NCI-H1694 treated with DMSO at 0.1 percent for 48 hours (cell line): ENCODE results near the gene ZFHX3.

ENCODE experiments used
- DNase-seq: peaks from one replicate; lab custom pipeline; 2025; lab: John Stamatoyannopoulos, UW

ZFHX3 gene

DNA sequence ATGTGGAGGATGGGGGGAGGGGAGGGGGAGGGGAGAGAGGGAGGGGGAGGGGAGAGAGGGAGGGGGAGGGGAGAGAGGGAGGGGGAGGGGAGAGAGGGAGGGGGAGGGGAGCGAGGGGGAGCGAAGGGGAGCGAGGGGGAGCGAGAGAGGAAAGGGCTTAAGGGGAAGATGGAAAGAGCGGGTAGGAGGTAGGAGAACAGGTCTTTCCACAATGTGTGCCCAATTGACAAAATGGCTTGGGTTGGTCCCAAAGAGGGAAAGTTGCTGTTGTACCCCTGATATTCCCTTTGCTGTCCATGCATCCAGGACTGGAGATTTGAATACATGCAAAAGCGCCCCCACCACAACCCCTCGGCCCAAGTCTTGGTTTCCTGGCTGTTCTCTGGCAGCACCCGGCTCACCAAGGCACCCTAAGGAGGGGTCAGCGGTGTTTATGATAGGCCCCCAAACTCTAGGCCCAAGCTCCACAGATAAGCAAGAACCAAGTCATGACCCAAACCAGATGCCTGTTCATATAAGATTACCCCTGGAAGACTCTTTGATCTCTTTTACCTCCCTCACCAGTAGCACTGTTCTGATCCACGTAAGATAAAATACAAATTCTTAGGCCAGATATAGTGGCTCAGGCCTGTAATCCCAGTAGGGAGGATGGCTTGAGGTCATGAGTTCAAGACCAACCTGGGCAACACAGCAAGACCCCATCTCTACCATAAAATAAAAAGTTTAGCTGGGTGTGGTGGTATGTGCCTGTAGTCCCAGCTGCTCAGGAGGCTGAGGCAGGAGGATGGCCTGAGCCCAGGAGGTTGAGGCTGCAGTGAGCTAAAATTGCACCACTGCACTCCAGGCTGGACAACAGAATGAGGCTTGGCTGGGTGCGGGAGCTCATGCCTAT lies 119.6 kb downstream of the ZFHX3 start:
- DNase-seq: no peak

DNA sequence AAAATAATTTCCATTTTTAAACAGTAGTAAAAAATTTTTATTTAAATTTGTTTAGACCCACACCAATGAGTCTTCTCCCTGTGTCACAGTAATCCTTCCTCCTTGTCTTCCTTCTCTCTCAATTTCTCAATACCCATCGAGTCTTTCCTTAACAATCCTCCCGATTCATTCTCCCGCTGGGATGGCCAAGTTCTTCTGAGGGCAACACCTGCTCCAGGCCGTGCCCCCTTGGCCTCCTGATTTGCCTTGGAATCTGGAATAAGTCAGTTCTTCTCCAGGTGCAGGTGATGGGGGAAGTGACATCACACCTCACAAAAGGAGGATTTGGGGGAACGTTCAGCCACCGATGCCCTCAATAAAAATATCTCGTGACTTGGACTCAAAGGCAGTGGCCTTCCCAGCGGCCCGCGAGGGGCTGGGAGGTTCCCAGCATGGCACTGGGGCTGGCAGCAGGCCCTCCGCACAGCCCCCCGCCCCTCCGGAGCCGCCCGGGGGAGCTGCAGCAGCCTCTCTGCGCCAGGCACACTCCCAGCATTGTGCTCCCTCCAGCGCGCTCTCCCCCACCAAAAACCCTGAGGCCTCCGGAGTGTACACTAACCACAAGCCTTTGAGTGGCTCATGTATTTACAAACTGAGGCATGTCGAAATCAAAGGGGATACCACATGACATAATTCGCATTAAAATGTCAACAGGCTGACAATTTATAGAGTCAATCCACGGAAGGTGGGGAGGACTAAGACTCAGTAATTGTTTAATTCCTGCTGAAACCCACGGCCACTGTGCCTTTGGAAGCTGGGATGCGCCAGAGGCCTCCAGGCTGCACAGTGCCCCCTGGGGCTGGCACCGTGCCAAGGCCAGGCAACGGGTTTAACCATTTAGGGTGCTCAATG lies 120.5 kb downstream of the ZFHX3 start:
- DNase-seq: no peak

DNA sequence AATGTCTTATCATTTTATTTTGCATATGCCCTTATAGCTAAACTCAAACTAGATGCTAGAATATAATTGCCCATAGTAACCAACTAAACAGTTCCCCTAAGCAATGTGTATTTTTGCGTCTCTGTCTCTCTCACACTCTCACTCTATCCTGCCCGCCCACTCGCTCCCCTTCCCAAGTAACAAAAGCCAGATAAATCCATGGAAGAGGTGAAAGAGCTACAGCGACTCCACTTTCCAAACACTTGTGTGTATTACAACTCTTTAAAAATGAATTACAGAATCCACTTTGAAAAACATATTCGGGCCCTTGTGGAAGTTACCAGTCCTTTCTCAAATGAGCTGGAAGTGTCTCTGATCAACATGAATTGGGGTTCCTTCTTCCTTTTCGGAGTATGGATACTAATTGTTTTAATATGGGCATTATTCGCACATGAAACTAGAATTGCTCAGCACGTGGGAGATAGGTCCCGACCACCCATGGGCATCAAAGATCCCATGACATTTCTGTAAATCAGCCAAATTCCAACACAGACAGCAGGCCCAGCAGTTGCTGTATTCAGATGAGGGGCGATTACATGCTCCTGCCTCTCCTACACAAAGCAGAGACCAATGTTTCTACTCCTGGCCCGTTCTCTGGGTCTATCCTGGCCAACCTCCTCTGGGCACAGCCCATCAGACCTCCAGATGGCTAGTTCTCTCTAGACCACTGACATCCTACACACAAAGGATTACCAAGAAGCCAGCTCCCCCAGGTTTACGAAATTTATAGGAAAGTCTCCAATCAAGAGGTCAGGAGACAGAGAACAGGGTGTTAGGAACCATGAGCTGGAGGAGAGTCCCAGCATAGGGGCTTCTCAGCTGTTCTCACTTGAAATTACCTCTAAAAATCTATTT lies 121.5 kb downstream of the ZFHX3 start:
- no peak for DNase-seq

DNA sequence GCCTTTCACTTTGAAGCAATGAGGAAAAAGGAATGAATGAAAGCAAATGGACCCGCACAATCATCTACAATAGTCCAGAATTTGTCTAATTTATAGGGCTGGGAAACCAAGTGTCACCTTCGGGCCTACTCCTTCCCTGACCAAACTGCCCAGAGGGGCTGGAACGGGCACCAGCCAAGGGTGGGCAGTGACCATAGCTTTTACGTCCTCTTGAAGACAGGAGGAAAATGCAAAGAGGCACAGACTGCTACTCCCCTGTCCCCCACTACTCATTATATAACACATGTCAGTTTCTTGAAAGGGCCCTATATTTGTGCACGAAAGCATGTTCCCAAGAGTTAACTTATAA lies 122.3 kb downstream of the ZFHX3 start:
- no peak for DNase-seq

DNA sequence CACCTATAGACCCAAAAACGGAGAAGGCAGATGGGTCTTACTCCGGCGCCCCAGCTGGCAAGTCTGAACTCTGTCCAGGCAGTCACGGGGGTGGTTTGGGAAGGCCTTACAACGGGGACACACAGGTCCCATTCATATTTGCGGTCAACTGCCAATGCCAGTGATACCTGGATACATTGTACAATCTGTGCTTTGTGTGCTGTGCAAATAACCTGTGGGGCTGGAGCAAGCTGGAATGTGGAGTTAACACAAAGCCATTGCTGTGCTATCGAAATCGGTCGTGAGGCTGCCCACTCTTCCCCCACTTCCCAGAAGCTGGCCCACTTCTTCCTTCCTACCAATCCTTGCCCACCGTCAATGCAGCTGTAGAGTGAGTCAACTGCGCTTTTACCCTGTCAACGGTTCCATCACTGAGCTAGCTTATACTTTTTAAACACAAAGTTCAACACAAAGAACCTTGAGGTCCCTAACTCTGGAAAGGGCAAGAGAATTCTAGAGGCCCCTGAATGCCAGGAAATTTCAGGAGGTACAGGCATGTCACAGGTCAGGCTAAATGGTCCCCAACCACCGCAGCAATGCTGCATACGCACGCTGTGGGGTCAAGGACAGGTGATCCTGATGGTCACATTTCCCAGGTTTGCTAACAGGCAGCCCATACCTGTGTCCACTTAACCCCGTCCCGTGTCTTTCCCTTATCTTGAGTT lies 122.8 kb downstream of the ZFHX3 start:
- DNase-seq: no peak

DNA sequence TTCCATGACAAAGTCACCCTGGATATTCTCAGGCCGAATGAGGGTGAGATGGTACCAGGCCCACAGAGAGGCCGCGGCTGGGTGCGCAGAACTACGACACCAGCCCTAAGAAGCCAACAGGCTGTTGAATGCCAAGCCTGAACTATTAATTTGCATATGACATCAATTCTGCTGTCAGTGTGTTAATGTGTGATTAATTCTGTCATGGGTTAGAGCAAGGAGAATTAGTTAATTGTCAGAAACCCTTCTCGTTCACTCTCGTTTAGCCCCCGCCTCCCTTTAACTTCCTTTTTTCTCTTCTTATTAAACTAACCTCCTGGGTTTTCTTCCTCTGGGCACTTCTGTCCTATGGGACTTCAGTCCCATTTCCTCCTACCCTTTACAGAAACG lies 123.4 kb downstream of the ZFHX3 start:
- no peak for DNase-seq

DNA sequence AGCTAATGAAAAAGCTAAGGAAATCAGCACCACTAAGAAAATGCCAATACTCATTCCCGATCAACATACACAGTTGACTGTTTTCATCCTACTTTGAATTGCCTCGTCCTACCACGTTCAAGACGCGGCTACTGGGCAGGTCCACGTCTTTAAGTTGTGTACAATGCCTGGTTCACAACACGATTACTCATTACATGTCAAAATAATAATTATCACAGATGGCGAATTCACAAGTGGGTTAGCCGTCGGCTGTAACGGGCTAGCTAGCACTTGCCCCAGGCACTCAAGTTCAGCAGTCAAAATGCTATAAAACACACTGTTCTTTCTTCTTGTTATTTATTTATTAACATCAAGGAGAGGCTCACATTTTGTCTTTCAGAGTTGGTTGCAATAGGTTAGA lies 124.2 kb downstream of the ZFHX3 start:
- peak; percentile 48 for DNase-seq

DNA sequence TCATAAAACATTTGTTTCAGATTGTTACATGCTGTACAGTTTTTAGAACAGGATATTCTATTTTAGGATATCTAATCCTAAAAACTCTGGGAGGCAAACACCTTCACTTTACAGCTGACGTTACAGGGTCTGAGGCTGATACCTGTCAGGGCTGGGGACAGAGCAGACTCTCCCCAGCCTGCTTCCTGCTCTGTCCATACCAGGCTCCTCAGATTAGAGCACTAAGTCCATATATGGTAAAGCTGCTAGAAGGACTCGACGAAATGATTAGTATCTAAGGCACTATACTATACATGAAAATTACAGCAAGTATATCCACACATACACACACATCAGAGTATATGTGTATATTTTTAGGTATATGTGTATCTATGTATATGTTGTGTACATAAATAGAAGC lies 125.2 kb downstream of the ZFHX3 start:
- DNase-seq: no peak

DNA sequence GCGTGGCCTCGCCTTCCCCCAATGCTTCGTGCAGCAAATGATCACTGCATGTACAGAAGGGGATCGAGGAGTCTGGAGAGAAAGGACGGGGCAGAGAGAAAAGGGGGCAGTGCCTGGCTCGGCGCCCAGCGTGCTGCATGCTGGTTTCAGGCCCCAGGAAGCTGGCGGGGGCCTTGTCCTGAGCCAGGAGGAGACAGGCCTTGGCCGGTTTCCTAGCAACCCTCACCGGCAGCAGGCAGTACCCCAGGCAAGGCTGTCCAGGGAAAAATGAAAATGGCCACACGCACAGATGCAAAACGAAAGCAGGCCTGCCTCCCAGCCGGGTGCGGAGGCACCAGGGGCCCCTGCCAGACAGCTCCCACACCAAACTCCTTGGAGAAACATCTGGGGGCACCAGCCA lies 126.3 kb downstream of the ZFHX3 start:
- no peak for DNase-seq

DNA sequence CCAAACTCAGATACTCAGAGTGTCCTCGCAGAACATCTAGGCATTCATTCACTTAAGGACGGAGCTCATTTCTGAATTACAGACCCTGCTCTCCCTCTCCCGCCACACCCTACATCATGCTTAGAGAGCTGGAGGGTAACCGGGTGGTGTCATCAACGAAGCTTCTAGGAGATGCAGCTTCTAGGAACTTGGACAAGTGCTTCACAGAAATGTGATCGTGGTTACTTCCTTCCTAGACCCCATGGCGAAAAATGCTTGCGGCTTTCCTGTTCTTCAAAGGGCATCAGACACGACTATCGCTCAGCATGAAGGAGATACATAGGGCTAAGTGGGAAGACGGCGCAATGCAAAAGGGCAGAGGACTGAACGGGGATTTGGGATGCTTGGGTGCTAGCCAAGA lies 126.8 kb downstream of the ZFHX3 start:
- DNase-seq: no peak

DNA sequence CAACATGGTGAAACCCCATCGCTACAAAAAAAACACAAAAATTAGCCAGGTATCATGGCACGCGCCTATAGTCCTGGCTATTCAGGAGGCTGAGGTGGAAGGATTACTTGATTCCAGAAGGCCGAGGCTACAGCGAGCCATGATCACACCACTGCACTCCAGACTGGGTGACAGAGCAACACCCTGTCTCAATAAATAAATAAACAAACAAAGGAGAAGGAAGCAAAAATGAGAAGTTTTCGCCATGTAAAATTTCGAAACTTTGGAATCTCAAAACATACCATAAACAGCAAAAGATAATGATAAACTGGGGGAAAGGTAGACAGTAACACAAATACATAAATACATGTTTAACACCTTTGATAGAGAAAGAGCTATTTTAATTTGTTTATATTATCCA lies 130.9 kb downstream of the ZFHX3 start:
- DNase-seq: no peak

DNA sequence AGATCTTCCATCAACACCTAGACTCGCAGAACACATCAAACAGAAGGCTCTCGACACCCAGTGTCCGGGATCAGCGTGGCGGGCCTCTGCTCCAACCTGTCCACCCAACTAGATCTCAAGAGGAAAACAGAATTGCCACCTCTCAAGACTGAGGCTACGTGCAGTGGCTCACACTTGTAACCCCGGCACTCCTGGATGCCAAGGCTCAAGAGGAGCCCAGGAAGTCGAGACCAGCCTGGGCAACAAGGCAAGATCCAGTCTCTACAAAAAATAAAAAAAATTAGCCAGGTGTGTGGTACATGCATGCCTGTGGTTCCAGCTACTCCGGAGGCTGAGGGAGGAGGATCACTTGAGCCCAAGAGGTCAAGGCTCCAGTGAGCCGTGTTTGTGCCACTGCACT lies 132.6 kb downstream of the ZFHX3 start:
- no peak for DNase-seq

DNA sequence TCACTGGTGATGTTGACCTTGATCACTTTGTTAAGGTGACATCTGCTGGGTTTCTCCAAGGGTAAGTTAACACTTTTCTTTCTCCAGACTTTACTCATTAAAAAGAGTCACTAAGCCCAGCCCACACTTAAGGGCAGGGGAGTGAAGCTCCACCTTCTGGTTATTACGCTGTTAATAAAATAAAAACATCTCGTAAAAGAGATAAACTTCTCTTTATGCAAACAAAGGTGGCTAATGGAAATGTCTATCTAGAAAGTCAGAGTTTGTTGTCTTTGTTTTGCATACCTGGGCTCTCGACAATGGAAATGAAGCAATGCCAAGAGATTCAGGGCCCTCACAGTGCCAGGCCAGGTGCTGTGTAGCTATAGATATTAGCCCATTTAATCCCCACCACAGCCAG lies 134.4 kb downstream of the ZFHX3 start:
- no peak for DNase-seq

DNA sequence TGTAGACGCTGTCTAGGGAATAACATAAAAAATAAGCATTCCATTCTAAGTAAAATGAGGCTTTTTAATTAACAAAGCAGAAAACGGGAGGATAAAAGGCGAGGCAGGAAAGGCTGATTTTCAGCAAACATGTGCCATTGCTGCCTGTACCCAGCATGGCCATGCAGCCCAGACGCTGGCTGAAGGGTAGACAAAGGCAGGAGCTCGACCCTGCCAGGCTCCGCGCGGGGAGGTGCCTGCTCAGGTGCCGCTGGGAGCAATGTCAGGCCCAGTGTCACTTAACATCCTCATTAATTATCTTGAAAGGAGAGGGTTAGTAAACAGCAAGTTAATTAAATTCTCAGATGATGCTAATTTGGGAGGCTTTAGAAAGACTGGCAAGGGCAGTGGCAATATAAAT lies 136.0 kb downstream of the ZFHX3 start:
- DNase-seq: no peak

DNA sequence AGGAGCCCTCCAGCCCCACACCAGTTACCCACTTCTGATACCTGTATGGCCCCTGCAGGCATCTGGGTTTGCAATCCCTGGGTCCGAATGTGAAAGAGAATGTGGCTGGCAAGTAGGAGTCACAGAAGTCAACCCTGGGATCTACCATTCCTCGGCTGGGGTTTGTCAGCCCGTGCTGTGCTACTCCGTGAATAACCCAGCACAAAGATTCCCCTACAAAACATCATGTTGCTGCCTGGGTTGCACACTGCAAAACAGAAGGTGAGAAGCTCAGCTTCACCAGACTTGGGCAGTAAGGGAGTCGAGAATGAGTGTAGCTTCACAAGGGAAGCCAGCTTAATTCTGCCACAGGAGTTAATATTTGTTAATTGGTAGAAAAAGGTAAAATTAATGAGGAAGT lies 137.1 kb downstream of the ZFHX3 start:
- no peak for DNase-seq

DNA sequence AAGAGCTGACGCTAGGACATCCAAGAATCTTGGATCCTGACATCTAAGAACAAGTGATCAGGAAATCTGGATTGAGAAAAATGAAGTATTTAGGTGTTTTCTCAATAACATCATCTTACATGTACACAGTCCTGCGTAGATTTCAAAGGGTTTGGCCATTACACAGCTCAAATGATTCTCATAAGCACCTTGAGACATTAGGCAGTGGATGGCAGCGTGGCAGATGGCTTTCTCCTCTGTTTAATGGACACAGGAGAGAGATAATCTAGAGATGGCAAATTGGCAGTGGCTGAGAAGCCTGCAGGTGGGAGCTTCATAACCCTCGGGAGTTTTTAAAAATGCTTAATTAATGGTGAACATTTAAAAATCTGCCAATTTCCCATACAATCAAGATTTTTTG lies 137.5 kb downstream of the ZFHX3 start:
- no peak for DNase-seq

DNA sequence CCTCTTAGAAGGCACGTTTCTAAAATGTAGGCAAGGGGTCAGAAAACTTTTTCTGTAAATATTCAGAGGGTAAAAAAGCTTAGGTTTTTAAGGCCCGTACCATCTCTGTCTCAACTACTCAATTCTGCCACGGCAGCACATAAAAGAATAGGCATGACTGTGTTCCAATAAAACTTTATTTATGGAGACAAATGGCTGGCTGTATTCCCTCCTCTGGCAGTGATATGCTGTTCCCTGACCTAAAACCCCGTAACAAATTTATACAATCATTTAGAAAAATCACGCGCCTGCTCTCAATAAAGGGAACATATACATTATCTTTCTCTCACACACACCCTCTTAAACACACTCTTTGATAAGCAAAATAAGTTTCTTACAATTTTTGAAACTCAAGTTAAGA lies 138.7 kb downstream of the ZFHX3 start:
- DNase-seq: no peak

DNA sequence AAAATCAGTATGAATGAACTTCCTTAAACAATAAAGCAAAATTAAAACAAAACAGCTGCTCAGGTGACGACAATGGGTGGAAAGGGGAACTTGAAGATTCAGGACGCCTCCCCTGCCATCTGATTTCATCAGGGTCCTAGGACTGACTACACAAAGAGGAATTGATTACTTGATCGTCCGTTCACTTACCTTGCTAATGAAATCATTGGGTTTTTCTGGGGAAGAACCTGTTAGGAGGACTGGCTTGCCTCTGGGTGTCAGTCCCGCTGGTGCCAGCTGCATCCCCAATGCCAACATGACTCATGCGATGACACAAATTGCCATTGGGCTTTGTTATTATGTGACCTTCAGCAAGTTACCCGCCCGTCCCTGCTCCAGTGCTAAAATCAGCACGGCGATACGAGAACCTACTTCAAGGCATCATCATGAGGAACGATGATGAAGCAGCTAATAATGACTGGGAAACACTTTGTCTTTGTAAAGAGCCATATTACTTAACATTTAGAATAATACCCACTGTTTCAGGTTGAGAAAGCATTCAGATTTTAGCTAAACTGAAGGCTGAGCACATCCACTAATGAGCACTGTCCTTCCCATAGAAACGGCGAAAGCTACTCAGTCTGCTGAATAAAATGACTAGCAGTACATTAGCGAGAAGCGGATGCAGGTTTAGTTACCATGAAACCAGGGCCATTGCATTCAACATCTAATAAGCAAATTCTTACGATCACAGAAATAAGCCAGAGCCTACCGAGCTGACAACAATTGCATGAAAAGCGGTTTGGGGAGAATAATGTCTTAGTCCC lies 139.4 kb downstream of the ZFHX3 start:
- no peak for DNase-seq

DNA sequence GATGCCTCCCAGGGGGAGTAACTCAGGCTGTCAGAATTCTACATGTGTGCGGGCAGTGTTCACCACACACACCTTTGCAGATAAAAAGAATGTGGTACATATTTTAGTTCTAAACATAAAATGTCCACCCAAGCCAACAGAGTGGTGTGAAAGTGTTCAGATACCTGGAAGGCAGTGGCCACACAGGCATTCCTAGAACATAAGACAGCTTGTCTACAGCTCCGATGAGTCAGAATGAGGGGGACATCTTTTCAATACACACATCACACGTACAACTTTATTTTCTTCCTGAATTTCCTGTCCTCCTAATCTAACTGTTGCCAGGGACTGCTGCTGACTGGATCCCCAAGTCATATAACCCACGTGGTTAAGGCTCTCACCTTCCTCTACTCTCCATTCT lies 142.3 kb downstream of the ZFHX3 start:
- no peak for DNase-seq

DNA sequence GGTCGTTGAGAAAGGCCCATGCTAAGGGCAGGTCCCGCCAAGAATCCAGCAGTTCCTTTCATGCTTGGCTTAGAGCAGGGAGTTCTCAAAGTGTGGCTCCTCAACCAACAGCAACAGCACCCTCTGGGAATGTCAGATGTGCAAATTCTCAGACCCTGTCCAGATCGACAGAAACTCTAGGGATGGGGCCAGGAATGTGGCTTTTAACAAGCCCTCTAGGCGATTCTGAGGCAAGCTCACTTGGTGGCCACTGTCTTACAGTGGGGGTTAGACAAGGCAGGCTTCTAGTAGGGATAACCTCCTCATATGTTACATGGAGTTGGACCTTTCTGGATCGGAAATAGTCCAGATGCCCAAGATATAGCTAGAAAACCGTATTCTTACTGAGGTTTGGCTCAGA lies 144.8 kb downstream of the ZFHX3 start:
- no peak for DNase-seq

DNA sequence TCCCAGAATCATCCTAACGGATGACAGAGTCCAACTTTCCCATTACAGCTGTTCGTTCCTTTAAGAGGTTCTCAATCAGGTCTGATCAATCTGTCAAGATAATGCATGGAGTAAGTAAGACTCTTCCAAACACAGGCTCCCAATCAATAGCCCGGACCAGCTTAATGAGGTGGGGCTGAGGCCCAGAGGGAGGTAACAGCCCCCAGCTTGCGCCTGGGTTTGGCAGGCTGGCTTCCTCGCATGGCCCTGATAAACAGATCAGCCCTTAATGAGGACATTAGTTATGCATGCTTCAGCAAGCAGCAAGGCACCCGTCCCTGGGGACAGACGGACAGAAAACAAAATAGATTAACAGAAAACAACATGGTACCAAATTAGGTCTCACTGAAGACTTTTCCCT lies 145.7 kb downstream of the ZFHX3 start:
- no peak for DNase-seq
